Heart left ventricle (tissue), 13 donors: ENCODE results near the gene SLC25A43.

Source experiments
- POLR2A ChIP-seq, 2 donors: fragments of 450-650 bp; IDR thresholded peaks; one replicate each; pipeline ENCODE4 v1.6.1; 2017; ENCODE audit warnings: antibody characterized with exemption in 2 of 2, mild to moderate bottlenecking in 2 of 2, moderate library complexity in 2 of 2
- TF ChIP-seq, protein P1 (sequence below), 12 donors: fragments of 200-600 bp; sonication (generic) in 4 of 12; IDR thresholded peaks; one replicate each; pipeline versions ENCODE4 v1.5.0 to v1.8.0; 2018 to 2022; ENCODE audit warnings: antibody characterized with exemption in 12 of 12, mild to moderate bottlenecking in 5 of 12
- donor health status: ischemic (EF 13 %, LVEDD 7.1; RV severe dilation, severe dysfunction).
- donor health status: DM: no; HTN: yes; CAD: no.
- donor health status: DM: no; HTN: no; CAD: no.
- donor health status: ischemic (EF 25% LVEDD 6.9; RV normal size, moderate dysfunction).
- donor health status: ischemic (EF 25% LVEDD 5.7; RV mildly dilated, moderate dysfunction).
- donor health status: ischemic (EF 35%, LVEDD 5.7; RV mildly dilated, moderate dysfunction).
- donor health status: nonischemic (EF 11% LVEDD 7.7; RV severe dilation, severe dysfunction).
- donor health status: DM: yes; HTN: yes; CAD: no.
- donor health status: PGD.
- donor health status: ischemic (EF 29% LVEDD 5.4; RV normal size, mild dysfunction).
- donor health status: nonischemic (EF 23%, LVEDD 6.1; RV moderate dilation, normal function).

DNA sequence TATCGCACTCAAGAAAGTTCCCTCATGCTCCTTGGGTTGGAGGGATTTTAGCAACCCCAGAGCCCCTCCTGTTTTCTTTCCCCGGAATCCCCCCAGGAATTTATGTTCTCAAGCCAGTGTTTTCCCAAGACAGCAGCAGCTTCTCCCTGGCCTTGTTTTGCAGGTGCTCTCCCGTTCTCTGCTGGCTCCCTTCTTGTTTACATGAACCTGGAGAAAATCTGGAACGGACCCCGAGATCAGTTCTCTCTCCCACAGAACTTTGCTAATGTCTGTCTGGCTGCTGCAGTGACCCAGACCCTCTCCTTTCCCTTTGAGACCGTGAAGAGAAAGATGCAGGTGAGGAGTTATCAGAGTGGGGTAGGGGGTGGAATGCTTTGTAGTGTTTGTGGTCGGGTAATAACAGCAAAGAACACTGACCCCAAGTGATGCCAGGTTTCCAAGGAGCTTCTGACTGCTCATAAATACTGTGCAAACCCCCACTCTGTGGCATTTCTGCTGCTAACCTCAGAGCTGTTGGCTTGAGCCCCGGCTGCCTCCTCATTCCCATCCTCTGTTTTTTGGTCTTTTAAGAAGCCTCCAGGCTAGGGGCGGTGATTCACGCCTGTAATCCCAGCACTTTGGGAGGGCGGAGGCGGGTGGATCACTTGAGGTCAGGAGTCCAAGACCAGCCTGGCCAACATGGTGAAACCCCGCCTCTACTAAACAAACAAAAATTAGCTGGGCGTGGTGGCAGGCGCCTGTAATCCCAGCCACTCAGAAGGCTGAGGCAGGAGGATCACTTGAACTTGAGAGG lies 11.1 kb downstream of the SLC25A43 start:
- TF ChIP-seq, protein P1, sequence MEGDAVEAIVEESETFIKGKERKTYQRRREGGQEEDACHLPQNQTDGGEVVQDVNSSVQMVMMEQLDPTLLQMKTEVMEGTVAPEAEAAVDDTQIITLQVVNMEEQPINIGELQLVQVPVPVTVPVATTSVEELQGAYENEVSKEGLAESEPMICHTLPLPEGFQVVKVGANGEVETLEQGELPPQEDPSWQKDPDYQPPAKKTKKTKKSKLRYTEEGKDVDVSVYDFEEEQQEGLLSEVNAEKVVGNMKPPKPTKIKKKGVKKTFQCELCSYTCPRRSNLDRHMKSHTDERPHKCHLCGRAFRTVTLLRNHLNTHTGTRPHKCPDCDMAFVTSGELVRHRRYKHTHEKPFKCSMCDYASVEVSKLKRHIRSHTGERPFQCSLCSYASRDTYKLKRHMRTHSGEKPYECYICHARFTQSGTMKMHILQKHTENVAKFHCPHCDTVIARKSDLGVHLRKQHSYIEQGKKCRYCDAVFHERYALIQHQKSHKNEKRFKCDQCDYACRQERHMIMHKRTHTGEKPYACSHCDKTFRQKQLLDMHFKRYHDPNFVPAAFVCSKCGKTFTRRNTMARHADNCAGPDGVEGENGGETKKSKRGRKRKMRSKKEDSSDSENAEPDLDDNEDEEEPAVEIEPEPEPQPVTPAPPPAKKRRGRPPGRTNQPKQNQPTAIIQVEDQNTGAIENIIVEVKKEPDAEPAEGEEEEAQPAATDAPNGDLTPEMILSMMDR (IDR thresholded peaks at IDR 0.05) = no peak
- no peak for TF ChIP-seq POLR2A (IDR thresholded peaks at IDR 0.05)
